Activated CD4-positive, alpha-beta T cell treated with anti-CD3 and anti-CD28 coated beads for 4 hours (primary cell): ENCODE data around the gene TMEM97.

Experiments used
- DNase-seq, 2 donors: peaks; one replicate each; pipeline ENCODE4 v3.0.0-alpha.2; 2020

The TMEM97 gene

DNA sequence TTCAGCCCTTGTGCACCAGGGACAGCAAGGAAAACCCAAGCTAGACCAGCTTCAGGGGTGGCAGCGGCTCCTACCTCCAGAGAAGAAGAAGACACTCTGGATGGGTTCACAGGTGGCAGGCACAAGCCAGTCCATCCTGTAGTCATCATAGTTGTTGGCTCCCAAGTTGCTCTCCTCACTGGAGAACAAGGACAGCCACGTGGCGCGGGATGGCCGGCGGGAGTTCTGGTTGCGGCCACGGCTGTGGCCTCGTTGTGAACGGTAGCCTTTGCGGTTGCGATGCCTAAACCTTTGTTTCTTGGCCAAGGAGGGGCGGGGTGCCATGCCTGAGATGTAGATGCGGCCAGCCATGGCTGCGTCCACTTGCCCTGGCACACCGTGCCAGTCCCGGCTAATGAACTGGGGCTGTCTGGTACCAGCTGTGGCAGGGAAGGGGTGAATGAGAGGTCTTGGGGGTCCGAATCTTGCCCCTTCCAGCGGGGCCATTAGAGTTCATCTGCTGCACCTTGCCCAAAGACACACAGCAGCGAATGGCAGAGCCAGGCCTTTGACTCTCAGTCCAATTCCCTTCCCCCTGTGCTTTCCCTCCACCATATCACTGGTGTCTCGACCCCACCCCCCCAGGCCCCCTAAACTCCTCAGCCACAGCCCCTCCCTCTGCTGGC lies 48.8 kb downstream of the TMEM97 start:
- DNase-seq = no peak

DNA sequence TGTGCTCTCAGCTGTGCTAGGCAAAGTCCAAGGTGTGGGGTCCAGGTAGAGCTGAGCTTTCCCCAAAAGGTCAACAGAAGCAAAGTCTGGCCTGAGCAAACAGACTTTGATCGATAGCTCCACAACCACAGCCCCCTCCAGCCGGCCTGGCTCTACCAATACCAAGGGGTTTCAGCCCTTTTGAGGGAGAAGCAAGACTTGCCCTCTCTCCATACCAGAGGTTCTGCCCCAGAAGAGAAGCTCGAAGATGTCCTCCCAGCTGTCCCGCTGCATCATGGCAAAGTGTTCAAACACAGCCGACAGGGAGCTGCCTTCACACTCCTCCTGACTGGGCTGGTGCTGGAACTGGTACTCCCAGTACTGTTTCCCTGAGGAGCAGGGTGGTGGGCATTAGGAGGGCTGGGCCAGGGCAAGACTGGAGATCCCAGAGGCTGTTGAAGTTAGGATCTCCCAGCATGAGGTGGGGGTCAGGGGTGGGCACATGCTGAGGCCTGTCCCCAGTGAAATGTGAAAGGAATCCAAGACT lies 49.4 kb downstream of the TMEM97 start:
- no peak for DNase-seq

DNA sequence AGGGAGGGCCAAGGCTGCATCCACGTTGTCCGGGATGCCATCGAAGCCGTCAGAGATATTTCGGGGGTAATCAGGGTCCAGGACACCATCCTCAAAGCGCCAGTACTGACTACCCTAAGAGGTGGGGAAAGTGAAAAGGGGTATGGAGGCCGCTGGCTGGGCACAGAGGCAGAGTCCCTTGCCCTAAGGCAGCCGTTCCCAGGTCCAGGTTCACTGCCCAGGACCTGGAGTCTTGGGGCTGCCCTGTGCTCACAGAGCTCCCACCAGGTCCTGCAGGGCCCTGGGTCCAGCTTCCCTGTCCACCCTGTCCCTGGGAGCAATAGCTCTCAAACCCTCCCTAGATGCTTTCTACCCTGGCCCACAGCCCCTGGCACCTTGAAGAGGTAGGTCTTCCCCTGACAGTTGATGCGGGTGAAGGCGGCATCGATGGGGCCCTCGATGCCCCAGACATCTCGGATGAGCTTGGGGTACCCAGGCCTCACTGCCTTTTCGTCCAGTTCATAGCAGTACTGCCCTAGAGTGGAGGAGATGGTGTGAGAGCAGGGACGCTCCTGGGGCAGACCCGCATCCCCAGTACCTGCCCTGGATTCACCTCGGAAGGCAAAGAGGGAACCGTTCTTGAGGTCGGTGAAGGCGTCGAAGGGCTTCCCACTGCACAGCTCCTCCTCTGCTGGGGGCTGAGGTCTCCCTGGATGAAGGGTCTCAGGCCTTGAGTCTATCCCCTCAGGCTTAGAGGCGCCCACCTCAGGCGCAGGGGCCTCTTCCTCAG lies 50.1 kb downstream of the TMEM97 start:
- no peak for DNase-seq

DNA sequence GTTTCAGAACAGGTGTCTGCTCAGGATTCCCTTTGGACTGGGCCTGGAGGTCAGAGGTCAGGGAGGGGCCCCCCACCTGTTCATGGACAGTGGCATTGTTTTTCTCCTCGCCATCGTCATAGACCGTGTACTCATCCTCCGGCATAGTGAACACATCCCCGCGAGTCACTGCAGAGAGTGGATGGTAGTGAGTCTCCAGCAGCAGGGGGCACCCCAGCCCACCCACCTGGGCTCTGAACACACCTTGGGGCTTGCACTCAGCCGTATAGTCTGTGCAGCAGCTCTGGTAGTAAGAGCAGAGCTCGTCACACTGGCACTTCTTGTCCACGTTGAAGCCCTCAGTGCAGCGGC lies 50.7 kb downstream of the TMEM97 start:
- DNase-seq = no peak

DNA sequence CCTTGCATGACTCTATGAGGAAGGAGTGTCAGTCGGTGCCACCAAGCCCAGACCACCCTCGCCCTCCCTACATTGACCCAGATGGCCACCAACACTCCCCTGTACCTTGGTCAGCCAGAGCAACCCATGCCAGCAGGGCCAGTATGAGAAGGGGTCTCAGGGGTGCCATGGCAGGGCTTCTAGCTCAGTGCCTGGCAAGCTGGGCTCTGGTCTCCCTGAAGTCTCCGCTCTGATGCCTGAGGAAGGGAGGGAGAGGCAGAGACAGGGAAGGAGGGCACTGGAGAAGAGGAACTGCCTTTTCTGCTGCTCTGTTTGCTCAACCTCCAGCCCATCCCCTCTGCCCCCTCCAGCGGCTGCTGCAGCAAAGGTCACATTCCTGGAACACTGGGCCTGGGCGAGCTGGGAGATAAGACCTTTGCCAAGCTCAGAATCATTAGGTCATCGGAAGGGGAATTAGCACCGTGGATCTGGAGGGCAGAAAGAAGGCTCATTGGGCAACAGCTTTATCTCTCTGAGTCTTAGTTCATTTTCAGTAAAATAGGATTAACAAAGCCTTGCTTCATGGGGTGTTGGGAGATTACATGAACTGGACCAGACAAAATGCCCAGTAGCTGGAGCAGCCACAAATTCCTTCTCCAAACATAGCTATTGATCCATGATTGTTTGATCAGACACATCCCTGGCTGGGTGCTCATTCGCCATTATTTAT lies 51.2 kb downstream of the TMEM97 start, which contains the start of gene VTN:
Gene VTN, minus strand, starts transcription at position 273 of the 709 bp plus-strand sequence. Its CDS starts 104 bp downstream, at position 169.
- DNase-seq = no peak

DNA sequence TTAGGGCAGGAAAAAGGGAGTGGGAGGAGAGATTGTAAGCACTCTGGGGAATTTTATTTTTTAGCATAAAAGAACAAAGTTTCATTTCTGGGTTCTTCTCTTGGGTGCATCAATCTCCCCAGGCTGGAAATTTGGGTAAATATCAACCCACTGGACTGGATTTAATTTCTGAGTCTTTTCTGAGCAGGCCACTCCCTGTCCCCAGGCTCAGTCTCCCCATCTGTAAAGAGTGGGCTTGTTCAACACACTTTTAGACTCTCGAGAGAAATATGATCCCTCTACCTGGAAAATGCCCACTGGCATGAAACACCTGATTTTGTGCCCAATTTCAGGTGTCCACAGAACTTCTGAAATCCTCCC lies 51.7 kb downstream of the TMEM97 start:
- no peak for DNase-seq

DNA sequence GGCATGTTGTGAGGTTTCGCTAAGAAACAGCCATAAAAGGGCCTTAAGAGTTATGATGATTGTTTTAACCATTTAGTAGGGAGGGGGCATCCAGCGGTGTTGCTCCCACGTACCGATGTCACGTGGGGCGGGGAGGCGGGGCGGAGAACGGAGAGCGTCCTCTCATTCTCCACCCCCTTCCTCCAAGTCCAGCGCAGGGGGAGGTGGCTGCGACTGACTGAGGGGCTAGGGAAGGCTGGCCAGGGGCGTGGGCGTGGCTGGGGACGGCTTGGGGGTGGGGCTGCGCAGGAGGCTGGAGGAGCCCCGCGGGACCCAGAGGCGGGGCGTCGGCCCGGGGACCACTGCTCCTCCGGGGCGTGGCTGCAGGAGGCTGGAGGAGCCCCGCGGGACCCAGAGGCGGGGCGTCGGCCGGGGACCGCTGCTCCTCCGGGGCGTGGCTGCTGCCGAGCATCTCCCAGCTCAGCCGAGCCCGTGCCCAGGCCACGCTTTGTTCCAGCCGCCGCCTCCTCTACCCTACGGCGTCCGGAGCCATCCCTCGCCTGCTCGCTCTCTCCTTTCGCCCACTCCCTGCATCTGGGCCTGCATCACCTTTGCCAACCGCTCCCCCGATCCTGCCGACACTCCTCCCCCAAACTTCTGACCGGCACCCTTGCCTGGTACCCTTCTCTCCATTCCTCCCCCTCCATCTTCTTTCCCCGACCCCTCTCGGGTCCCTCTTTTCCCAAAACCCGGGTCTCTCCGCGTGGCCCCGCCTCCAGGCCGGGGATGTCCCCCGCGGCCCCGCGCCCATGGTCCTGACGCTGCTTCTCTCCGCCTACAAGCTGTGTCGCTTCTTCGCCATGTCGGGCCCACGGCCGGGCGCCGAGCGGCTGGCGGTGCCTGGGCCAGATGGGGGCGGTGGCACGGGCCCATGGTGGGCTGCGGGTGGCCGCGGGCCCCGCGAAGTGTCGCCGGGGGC lies 52.5 kb downstream of the TMEM97 start, which contains the start of gene SARM1:
Gene SARM1, plus strand, starts transcription at position 450 of the 958 bp plus-strand sequence. Its CDS starts 339 bp downstream, at position 789.
- peak; percentile 80 for DNase-seq

DNA sequence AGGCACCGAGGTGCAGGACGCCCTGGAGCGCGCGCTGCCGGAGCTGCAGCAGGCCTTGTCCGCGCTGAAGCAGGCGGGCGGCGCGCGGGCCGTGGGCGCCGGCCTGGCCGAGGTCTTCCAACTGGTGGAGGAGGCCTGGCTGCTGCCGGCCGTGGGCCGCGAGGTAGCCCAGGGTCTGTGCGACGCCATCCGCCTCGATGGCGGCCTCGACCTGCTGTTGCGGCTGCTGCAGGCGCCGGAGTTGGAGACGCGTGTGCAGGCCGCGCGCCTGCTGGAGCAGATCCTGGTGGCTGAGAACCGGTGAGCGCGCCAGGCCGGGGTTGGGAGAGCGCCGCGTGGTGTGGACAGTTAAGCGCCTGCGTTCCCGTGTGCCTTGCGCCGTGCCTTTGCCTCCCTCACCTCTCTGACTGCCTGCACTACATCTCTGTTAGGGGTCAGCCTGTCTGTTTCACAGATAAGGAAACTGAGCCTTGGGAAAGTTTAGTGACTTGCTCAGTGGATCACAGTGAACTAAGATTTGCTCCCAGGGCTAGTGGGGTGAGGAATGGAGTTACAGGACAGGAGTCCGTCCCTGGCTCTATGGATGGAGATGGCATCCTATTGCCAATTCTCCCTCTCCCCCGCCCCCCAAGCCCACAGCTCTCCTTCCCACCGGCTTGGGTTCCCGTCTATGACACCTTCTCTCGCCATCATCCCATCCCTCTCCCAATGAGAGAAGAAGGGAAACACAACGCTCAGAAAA lies 53.4 kb downstream of the TMEM97 start:
- no peak for DNase-seq

DNA sequence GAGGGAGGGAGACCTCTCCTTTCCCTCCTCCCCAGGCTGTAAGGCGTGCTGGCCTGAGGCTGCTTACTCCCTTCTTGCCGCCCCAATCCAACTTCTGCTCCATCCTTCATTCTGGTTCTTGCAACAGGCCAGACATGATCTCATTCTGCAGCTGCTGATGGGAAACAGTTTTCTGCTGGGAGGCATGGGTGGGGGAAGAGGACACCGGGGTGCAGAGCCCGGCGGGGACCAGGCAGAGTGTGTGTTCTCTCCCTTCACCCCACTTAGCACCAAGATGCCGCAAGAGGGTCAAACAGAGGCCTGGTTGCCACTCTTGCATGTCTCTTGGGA lies 53.9 kb downstream of the TMEM97 start:
- no peak for DNase-seq
